SJCRH30 (cell line): ENCODE results near the gene CTNNB1. TPM values are rescaled to one million over a fixed set of nuclear protein-coding genes. Genes with fewer than 3 reads are reported as not detected.

Source experiments
- DNase-seq, 2 experiments: peaks; one replicate each; pipeline ENCODE4 v3.0.0-alpha.2; 2015 to 2020
- H3K27ac ChIP-seq: fragments of 250-450 bp; sonication (Bioruptor Pico); 2 replicates; pipeline ENCODE4 v1.5.1; 2020; ENCODE audit warnings: mild to moderate bottlenecking, moderate library complexity
- H3K27me3 ChIP-seq: fragments of 250-450 bp; sonication (Bioruptor Pico); 2 replicates; pipeline ENCODE4 v1.5.1; 2020; ENCODE audit warnings: mild to moderate bottlenecking, moderate library complexity
- H3K36me3 ChIP-seq: fragments of 250-450 bp; sonication (Bioruptor Pico); 2 replicates; pipeline ENCODE4 v1.5.1; 2020; ENCODE audit warnings: mild to moderate bottlenecking, moderate library complexity
- H3K4me1 ChIP-seq: fragments of 250-450 bp; sonication (Bioruptor Pico); 2 replicates; pipeline ENCODE4 v1.5.1; 2020; ENCODE audit warnings: mild to moderate bottlenecking, moderate library complexity
- H3K4me3 ChIP-seq: fragments of 250-450 bp; sonication (Bioruptor Pico); 2 replicates; pipeline ENCODE4 v1.5.1; 2020; ENCODE audit warnings: mild to moderate bottlenecking, moderate library complexity
- H3K9me3 ChIP-seq: fragments of 250-450 bp; sonication (Bioruptor Pico); replicated peaks from 2 replicates; pipeline ENCODE4 v1.5.1; 2020; ENCODE audit warnings: mild to moderate bottlenecking, moderate library complexity
- total RNA-seq: library from RNA; depleted of rRNA; stranded (reverse); fragments of >200 nt; shearing (Covaris generic); gene quantifications from 2 replicates; pipeline ENCODE4 v1.2.3, GENCODE V29; 2014

CTNNB1 gene
- total RNA-seq, 1 experiment from 2014 or later = 613 TPM

- no peaks in the 10 kb centered on the region for H3K27me3 ChIP-seq
- DNase-seq = no peak
- no peaks in the 10 kb centered on the region for H3K4me1 ChIP-seq
- H3K27ac ChIP-seq = no peak overlapping the region
- H3K4me3 ChIP-seq = no peak overlapping the region
- no peaks in the 10 kb centered on the region for H3K9me3 ChIP-seq
- no peaks in the 10 kb centered on the region for H3K36me3 ChIP-seq
Measured at GRCh38 chr3:41247055-41248004, 48.0 kb downstream of the CTNNB1 start.

DNA sequence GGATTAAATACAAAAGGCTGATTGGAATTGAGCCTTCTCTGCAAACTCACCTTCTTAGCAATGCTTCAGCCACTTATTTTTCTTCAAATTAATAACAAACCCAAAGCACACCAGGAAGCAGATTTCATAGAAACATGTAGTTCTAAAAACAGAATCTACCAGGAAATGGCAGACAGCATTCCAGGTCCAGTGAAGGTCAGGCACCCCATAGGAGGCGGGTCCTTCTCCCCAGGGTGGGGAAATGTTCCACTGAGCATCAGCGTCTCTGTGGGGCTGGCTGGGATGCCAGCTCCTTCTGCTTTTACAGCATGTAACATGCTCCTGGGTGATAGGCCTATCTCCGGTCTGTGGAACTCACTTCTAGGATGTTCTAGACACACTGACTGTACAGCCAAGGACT is 49.2 kb downstream of the CTNNB1 start:
- Histone ChIP-seq H3K9me3 (no peaks in the 10 kb centered on the region), H3K27me3 (no peaks in the 10 kb centered on the region), H3K4me1 (no peaks in the 10 kb centered on the region), H3K36me3 (no peaks in the 10 kb centered on the region), H3K4me3 (no peak overlapping the region), H3K27ac (no peak overlapping the region)
- no peak for DNase-seq

DNA sequence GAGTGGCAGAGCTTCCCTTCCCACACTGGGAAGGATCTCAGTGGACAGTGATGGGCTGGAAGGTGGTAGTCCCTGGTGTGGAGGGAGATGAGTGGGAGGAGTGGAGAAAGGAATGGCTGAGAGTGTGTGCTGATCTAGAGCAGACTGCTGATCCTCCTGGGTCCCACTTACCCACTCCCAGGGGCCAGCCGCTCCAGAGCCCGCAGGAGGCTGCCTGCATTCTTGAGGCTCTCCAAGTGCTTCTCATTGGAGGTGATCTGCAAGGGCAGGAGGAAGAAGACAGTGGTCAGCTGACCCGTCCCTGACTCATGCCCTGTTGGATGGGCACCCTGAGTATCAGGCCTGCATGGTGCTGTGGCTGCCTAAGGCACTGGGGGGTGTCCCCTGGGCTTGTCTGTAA is 50.0 kb downstream of the CTNNB1 start:
- H3K9me3 ChIP-seq = no peaks in the 10 kb centered on the region
- H3K27me3 ChIP-seq = no peaks in the 10 kb centered on the region
- DNase-seq = no peak
- no peak overlapping the region for H3K27ac ChIP-seq
- H3K4me3 ChIP-seq = no peak overlapping the region
- H3K4me1 ChIP-seq = no peaks in the 10 kb centered on the region
- H3K36me3 ChIP-seq = no peaks in the 10 kb centered on the region

DNA sequence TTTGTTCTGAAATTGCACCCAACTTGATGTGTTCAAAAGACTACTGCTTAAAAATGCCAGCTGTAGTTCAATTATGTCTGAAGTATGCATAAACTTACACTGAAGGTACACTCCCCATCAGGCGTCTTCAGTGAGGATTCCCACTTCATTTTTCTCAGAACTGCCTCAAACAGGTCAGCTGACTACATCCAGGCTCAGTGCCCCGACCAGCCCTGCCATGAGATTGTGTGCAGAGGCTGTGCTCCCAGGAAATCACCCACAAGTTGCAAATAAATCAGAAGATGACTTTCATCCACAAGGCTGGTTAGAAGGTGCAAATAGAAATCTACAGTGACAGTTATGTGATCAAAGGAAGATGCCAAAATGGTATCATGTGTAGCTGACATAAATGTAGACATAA is 51.5 kb downstream of the CTNNB1 start:
- DNase-seq = no peak
- no peak overlapping the region for H3K4me3 ChIP-seq
- no peaks in the 10 kb centered on the region for H3K4me1 ChIP-seq
- H3K36me3 ChIP-seq = no peaks in the 10 kb centered on the region
- H3K27me3 ChIP-seq = no peaks in the 10 kb centered on the region
- H3K9me3 ChIP-seq = no peaks in the 10 kb centered on the region
- no peak overlapping the region for H3K27ac ChIP-seq

GRCh38 chr3:41251593-41251992 is 52.3 kb downstream of the CTNNB1 start:
- Histone ChIP-seq H3K4me1 (no peaks in the 10 kb centered on the region), H3K9me3 (no peaks in the 10 kb centered on the region), H3K27me3 (no peaks in the 10 kb centered on the region), H3K36me3 (no peaks in the 10 kb centered on the region), H3K27ac (no peak overlapping the region), H3K4me3 (no peak overlapping the region)
- no peak for DNase-seq

GRCh38 chr3:41258239-41258800 is 59.0 kb downstream of the CTNNB1 start:
- DNase-seq = no peak
- Histone ChIP-seq H3K27ac (no peak overlapping the region), H3K27me3 (no peaks in the 10 kb centered on the region), H3K36me3 (no peaks in the 10 kb centered on the region), H3K9me3 (no peaks in the 10 kb centered on the region), H3K4me1 (no peaks in the 10 kb centered on the region; the same call in 1 of the 2 replicates), H3K4me3 (no peak overlapping the region)

- H3K27ac ChIP-seq = no peak overlapping the region
- no peak for DNase-seq
- no peaks in the 10 kb centered on the region for H3K36me3 ChIP-seq
- H3K4me3 ChIP-seq = no peak overlapping the region
- H3K4me1 ChIP-seq = no peaks in the 10 kb centered on the region; the same call in 1 of the 2 replicates
- H3K9me3 ChIP-seq = no peaks in the 10 kb centered on the region
- no peaks in the 10 kb centered on the region for H3K27me3 ChIP-seq
Measured at GRCh38 chr3:41259449-41260062, 60.3 kb downstream of the CTNNB1 start.

GRCh38 chr3:41260063-41260450 is 60.8 kb downstream of the CTNNB1 start:
- H3K4me1 ChIP-seq = no peaks in the 10 kb centered on the region; the same call in 1 of the 2 replicates
- H3K27ac ChIP-seq = no peak overlapping the region
- no peaks in the 10 kb centered on the region for H3K36me3 ChIP-seq
- H3K4me3 ChIP-seq = no peak overlapping the region
- no peaks in the 10 kb centered on the region for H3K9me3 ChIP-seq
- no peaks in the 10 kb centered on the region for H3K27me3 ChIP-seq
- DNase-seq = no peak

GRCh38 chr3:41265011-41265545 is 65.8 kb downstream of the CTNNB1 start:
- peak overlapping the region; percentile 16 for H3K27ac ChIP-seq
- no peak overlapping the region for H3K4me3 ChIP-seq
- peaks cover 9% of the 10 kb centered on the region for H3K4me1 ChIP-seq
- H3K36me3 ChIP-seq = no peaks in the 10 kb centered on the region
- H3K9me3 ChIP-seq = no peaks in the 10 kb centered on the region
- H3K27me3 ChIP-seq = no peaks in the 10 kb centered on the region
- peak; percentile 51 to 52 for DNase-seq

DNA sequence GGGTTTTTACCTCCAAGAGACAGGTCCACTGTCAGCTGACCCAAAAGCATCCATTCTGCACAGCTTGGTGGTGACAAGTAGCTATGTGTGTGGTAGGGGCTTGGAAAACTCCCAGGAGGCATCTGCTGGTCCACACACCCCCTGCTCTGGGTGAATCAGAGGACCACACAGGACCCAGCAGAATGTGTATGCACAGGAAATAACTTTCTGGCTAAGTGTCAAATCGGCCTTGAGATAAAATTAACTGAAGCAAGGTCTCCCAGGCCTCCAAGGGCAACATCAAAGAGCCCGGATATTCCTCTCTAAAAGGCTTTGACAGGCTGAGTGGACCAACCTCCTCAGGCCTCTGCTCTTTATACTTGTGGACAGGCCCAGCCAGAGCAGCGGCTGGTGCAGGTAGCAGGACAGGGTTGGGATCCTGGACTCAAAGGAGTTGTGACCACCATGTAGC is 66.5 kb downstream of the CTNNB1 start:
- H3K36me3 ChIP-seq = no peaks in the 10 kb centered on the region
- H3K27ac ChIP-seq = peak overlapping the region; percentile 16; the same call in 1 of the 2 replicates
- H3K4me1 ChIP-seq = peaks cover 9% of the 10 kb centered on the region
- H3K4me3 ChIP-seq = no peak overlapping the region
- no peaks in the 10 kb centered on the region for H3K27me3 ChIP-seq
- DNase-seq = peak; percentile 58 to 59
- H3K9me3 ChIP-seq = no peaks in the 10 kb centered on the region

GRCh38 chr3:41267975-41268640 is 68.8 kb downstream of the CTNNB1 start:
- H3K4me1 ChIP-seq = peaks cover 9% of the 10 kb centered on the region
- no peaks in the 10 kb centered on the region for H3K27me3 ChIP-seq
- no peaks in the 10 kb centered on the region for H3K9me3 ChIP-seq
- peak; percentile 34 to 42 for DNase-seq
- H3K27ac ChIP-seq = no peak overlapping the region
- H3K4me3 ChIP-seq = no peak overlapping the region
- H3K36me3 ChIP-seq = no peaks in the 10 kb centered on the region

GRCh38 chr3:41272667-41273066 is 73.4 kb downstream of the CTNNB1 start:
- Histone ChIP-seq H3K27ac (no peak overlapping the region), H3K4me3 (no peak overlapping the region), H3K36me3 (no peaks in the 10 kb centered on the region), H3K27me3 (no peaks in the 10 kb centered on the region), H3K4me1 (peaks cover 6% of the 10 kb centered on the region; the same call in 1 of the 2 replicates), H3K9me3 (no peaks in the 10 kb centered on the region)
- no peak for DNase-seq

GRCh38 chr3:41274944-41275668 is 75.8 kb downstream of the CTNNB1 start:
- H3K9me3 ChIP-seq = no peaks in the 10 kb centered on the region
- H3K36me3 ChIP-seq = no peaks in the 10 kb centered on the region
- no peak overlapping the region for H3K4me3 ChIP-seq
- H3K27me3 ChIP-seq = no peaks in the 10 kb centered on the region
- no peak for DNase-seq
- no peaks in the 10 kb centered on the region for H3K4me1 ChIP-seq
- H3K27ac ChIP-seq = no peak overlapping the region

GRCh38 chr3:41276191-41276590 is 76.9 kb downstream of the CTNNB1 start:
- no peaks in the 10 kb centered on the region for H3K9me3 ChIP-seq
- no peak for DNase-seq
- no peak overlapping the region for H3K4me3 ChIP-seq
- no peak overlapping the region for H3K27ac ChIP-seq
- no peaks in the 10 kb centered on the region for H3K27me3 ChIP-seq
- no peaks in the 10 kb centered on the region for H3K36me3 ChIP-seq
- no peaks in the 10 kb centered on the region for H3K4me1 ChIP-seq
